22Rv1 (cell line): ENCODE results near the gene NYAP2.

Experiments used
- H3K27ac ChIP-seq: fragments of 450-650 bp; 2 replicates; pipeline ENCODE4 v1.5.1; 2017
- ZFX ChIP-seq: fragments of 450-650 bp; IDR thresholded peaks from 2 replicates; pipeline ENCODE4 v1.6.1; 2017; ENCODE audit warnings: antibody characterized with exemption, borderline replicate concordance
- TF ChIP-seq, protein P1 (sequence below): fragments of 450-650 bp; IDR thresholded peaks from 2 replicates; pipeline ENCODE4 v1.5.1; 2017; ENCODE audit warnings: mild to moderate bottlenecking

Gene NYAP2

DNA sequence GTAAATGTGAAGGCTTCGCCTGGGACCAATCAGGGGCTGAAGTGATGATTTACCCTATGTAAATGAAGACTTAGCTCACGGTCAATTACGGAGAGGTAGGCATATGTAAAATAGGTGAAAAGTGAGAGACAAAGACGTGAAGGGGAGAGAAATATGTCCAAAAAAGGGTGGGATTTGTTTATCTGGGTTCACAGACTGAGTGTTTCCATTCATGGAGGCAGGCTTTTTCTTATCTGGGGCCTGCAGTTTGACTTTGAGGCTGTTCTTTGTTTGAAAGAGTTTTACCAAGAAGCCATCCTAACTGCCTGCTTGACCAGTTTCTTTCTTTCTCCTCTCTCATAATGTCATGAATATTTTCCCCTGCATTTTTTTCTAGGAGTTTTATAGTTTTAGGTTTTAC lies 202.7 kb downstream of the NYAP2 start:
- TF ChIP-seq, protein P1, sequence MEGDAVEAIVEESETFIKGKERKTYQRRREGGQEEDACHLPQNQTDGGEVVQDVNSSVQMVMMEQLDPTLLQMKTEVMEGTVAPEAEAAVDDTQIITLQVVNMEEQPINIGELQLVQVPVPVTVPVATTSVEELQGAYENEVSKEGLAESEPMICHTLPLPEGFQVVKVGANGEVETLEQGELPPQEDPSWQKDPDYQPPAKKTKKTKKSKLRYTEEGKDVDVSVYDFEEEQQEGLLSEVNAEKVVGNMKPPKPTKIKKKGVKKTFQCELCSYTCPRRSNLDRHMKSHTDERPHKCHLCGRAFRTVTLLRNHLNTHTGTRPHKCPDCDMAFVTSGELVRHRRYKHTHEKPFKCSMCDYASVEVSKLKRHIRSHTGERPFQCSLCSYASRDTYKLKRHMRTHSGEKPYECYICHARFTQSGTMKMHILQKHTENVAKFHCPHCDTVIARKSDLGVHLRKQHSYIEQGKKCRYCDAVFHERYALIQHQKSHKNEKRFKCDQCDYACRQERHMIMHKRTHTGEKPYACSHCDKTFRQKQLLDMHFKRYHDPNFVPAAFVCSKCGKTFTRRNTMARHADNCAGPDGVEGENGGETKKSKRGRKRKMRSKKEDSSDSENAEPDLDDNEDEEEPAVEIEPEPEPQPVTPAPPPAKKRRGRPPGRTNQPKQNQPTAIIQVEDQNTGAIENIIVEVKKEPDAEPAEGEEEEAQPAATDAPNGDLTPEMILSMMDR = no peak
- TF ChIP-seq ZFX = no peak

DNA sequence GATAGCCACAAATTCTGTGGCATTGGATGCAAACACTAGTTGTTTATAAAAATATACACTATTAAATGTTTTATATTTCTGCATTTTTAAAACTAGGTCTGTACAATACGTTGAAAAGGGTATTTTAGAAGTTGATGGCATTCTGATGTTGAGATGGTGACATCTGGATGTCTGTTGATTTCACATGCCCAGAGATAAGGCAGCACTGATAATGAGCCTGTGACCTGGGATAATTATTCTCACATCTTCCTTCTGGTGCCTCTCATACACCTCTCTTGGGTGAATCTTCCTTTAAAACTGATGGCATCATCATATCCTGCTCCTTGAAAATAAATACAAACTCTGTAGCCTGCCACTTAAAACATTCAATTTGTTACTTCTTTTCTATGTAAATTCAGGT lies 208.6 kb downstream of the NYAP2 start:
- TF ChIP-seq, protein P1 = no peak
- no peak for TF ChIP-seq ZFX
- no peak overlapping the region for H3K27ac ChIP-seq

More for the DNA sequence above, 202.7 kb downstream of the NYAP2 start:
- no peak overlapping the region for H3K27ac ChIP-seq

DNA sequence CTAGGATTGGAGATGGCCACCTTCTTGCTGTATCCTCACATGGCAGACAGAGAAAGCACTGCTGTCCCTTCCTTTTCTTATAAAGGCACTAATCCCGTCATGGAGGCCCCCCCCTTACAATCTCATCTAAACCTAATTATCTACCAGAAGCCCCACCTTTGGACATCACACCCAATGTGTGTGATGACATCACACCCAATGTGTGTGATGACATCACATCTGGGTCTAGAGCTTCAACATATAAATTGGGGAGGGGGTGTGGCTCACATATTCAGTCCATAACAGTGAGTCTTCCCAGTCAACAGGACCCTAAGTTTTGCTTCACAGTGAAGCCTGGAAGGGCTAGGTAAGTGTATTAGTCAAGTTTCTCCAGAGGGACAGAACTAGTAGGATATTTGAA lies 213.1 kb downstream of the NYAP2 start:
- no peak for TF ChIP-seq ZFX
- no peak overlapping the region for H3K27ac ChIP-seq

DNA sequence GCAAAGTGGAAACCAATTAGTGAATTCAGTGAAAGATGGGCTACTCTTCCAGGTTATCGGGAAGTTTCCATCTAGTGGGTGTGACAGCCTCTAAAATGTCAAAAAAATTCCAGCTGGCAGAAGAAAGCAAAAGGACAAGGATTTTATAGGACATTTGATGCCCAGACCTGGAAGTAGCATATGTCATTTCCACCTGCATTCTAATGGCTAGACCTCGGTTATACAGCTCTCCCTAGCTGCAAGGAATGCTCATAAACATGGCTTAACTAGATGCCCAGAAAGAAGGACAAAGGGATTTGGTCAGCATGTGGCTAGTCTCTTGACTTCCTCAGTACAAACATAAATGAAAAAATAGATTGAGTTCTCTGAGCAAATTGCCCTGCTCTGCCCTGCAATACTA lies 215.4 kb downstream of the NYAP2 start:
- no peak overlapping the region for H3K27ac ChIP-seq
- TF ChIP-seq ZFX = no peak
- TF ChIP-seq, protein P1 = no peak

DNA sequence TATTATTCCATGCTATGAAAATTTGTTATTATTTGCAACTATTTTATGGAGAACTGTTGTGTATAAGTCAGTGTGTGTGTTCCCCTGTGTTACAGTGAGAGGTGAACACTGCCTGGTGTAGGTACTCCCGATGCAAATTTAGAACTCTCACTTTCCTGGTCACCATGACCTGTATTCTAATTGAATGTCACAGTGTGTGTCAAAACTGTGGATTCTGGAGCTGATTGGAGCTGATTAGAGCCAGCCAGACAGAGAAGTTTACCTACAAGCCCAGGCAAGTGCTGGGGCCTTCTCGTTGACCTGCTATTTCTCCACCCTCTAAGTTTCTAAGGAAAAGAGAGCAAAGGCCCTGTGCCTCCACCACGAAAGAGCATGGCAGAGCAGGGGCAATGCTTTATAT lies 216.0 kb downstream of the NYAP2 start:
- TF ChIP-seq ZFX = no peak
- TF ChIP-seq, protein P1 = no peak
- no peak overlapping the region for H3K27ac ChIP-seq

DNA sequence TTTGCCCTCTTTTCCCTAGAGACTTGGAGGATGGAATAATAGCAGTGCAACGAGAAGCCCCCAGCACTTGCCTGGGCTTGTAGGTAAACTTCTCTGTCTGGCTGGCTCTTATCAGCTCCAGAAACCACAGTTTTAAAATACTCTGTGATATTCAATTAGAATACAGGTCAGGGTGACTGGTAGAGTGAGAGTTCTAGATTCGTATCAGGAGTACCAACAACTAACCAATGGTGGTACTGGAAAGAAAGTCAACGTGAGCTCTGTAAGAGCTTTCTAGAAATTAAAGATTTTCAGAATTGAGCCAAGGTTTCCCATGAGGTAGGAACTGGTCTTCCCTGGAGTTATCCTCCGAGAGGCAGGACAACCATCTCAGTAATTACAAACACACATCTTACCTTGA lies 216.9 kb downstream of the NYAP2 start:
- TF ChIP-seq, protein P1 = no peak
- no peak for TF ChIP-seq ZFX
- H3K27ac ChIP-seq = no peak overlapping the region

DNA sequence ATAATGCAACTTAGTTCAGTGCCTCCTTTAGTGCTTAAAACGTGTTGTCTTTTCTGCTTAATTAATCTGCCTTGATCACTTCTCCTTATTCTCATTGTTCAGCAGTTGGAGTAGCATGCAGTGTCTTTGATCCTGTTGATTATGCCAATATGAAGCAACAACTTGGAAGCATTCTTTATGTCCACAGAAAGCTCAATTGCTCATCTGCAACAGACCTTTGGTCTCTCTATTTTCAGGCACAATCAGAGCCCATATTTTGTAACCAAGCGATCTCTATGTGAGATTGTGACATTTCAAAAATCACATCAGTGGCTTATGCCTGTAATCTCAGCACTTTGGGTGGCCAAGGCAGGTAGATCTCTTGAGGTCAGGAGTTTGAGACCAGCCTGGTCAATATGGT lies 217.3 kb downstream of the NYAP2 start:
- TF ChIP-seq, protein P1 = no peak
- TF ChIP-seq ZFX = no peak
- no peak overlapping the region for H3K27ac ChIP-seq

DNA sequence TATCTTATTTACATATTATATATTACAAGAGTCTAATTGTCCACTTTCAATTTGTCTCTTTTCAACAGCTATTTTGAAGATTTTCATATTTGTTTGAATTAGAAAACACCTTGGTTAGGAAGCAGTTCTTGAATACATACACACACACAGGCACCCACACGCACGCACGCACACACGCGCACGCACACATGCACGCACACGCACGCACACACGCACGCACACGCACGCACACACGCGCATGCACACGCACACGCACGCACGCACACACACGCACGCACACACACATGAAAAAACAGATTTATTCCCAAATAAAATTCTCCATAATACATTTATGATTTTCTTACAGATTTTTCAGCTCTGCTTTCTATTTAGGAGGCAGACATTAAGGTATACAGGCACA lies 220.7 kb downstream of the NYAP2 start:
- H3K27ac ChIP-seq = no peak overlapping the region
- no peak for TF ChIP-seq ZFX
- TF ChIP-seq, protein P1 = no peak
